ENCODE data around the gene RPSA. TPM values are rescaled to one million over a fixed set of nuclear protein-coding genes. Genes with fewer than 3 reads are reported as not detected.

The RPSA gene
- total RNA-seq, 1 experiment from 2014 or later: 2,077 TPM

GRCh38 chr3:39398700-39399099 is 7.8 kb upstream of the RPSA start:
- Histone ChIP-seq H2AK5ac (ENCODE audit: insufficient read length, low read length) (no peak overlapping the region), H3K4me1 (ENCODE audit: insufficient read depth, low read length) (no peaks in the 10 kb centered on the region), H3K18ac (ENCODE audit: insufficient read length, low read depth, low read length) (no peak overlapping the region), H3K23ac (ENCODE audit: insufficient read length, low read depth, low read length) (no peak overlapping the region), H4K8ac (replicated peaks; ENCODE audit: insufficient read length, low read depth, low read length) (no peak overlapping the region), H3K27ac (ENCODE audit: insufficient read length, low read depth, low read length) (no peak overlapping the region), H2BK12ac (ENCODE audit: insufficient read length, low read depth, low read length) (no peak overlapping the region), H3K23me2 (ENCODE audit: insufficient read length, low read depth, low read length, poor library complexity, severe bottlenecking) (no peaks in the 10 kb centered on the region), H3T11ph (ENCODE audit: low read length) (no peak overlapping the region), H4K91ac (ENCODE audit: insufficient read length, low read depth, low read length) (no peak overlapping the region), H2BK20ac (ENCODE audit: low read depth, low read length, poor library complexity, severe bottlenecking) (no peak overlapping the region), H3K4me2 (ENCODE audit: insufficient read depth, insufficient read length, low read length) (no peak overlapping the region), H2BK5ac (ENCODE audit: insufficient read length, low read length) (no peak overlapping the region), H2BK15ac (ENCODE audit: low read depth, low read length) (no peak overlapping the region), H3K56ac (ENCODE audit: insufficient read length, low read depth, low read length) (no peak overlapping the region), H3K79me1 (ENCODE audit: insufficient read depth, low read depth, low read length, poor library complexity, severe bottlenecking) (no peaks in the 10 kb centered on the region), H3K9ac (ENCODE audit: extremely low read depth, insufficient read length, low read length) (no peak overlapping the region), H3K4ac (ENCODE audit: low read depth, low read length) (no peak overlapping the region), H2BK120ac (ENCODE audit: low read depth, low read length, poor library complexity, severe bottlenecking) (no peak overlapping the region), H3K9me3 (ENCODE audit: control insufficient read depth, low read depth, low read length) (no peaks in the 10 kb centered on the region), H3K79me2 (ENCODE audit: insufficient read depth, low read length) (no peaks in the 10 kb centered on the region), H4K5ac (ENCODE audit: insufficient read length, low read depth, low read length) (no peak overlapping the region), H3K27me3 (ENCODE audit: insufficient read depth, low read length) (no peaks in the 10 kb centered on the region), H4K20me1 (ENCODE audit: control insufficient read depth, insufficient read depth, insufficient read length) (no peaks in the 10 kb centered on the region), H3K14ac (ENCODE audit: insufficient read depth, low read length) (no peak overlapping the region), H2AFZ (ENCODE audit: low read length) (no peak overlapping the region)
- peak overlapping the region in 2 of 3 experiments; percentile 3 to 61; a peak in 1 of 7 replicates for H3K27ac Mint-ChIP-seq
- H3K27me3 Mint-ChIP-seq (ENCODE audit: low read depth): no peaks in the 10 kb centered on the region
- no peak for DNase-seq
- H3K36me3 Mint-ChIP-seq (ENCODE audit: insufficient read depth in 1 of 3, low read depth in 3 of 3): peaks cover 7 to 68% (median 49%) of the 10 kb centered on the region in 3 experiments
- no peak; the same call in 2 of the 3 replicates for TF ChIP-seq CTCF (conservative IDR thresholded peaks at IDR 0.05)
- peaks cover 2 to 9% of the 10 kb centered on the region in 2 experiments; a peak in 2 of 4 replicates for H3K4me1 Mint-ChIP-seq
- no CpG with 5 or more reads among the region's 4 CpGs for WGBS (ENCODE audit: extremely low coverage, insufficient read length, low lambda C conversion rate)
- H3K4me3 Mint-ChIP-seq: no peak overlapping the region
- no peaks in the 10 kb centered on the region for H3K9me3 Mint-ChIP-seq
